ENCODE measurements around the gene CBLN3. TPM values are rescaled to one million over a fixed set of nuclear protein-coding genes. Genes with fewer than 3 reads are reported as not detected.

The CBLN3 gene
- total and polyA plus RNA-seq, 4 donors: 0.07 to 0.79 (median 0.46) TPM

GRCh38 chr14:24407608-24408325 lies 21.7 kb downstream of the CBLN3 start:
- no peaks in the 10 kb centered on the region for H3K27me3 ChIP-seq (ENCODE audit: control insufficient read depth in 4 of 4, insufficient read depth in 4 of 4, low read length in 3 of 4)
- DNase-seq (ENCODE audit: low spot score): no peak
- no peak overlapping the region for H3K9ac ChIP-seq (ENCODE audit: low read depth in 1 of 2, low read length in 2 of 2)
- H3K4me1 ChIP-seq (ENCODE audit: control insufficient read depth in 4 of 4, insufficient read depth in 4 of 4, low read length in 3 of 4): peaks cover 0 to 11% (median 8%) of the 10 kb centered on the region in 4 donors
- H3K27ac ChIP-seq (ENCODE audit: low read depth in 1 of 2, low read length in 2 of 2): no peak overlapping the region
- peaks cover 0 to 7% (median 0%) of the 10 kb centered on the region in 4 donors for H3K36me3 ChIP-seq (ENCODE audit: control insufficient read depth in 4 of 4, insufficient read depth in 3 of 4, low read depth in 1 of 4, low read length in 3 of 4)
- H3K9me3 ChIP-seq (ENCODE audit: control insufficient read depth in 4 of 4, low read length in 3 of 4): no peaks in the 10 kb centered on the region
- TF ChIP-seq HNF4G (IDR thresholded peaks at IDR 0.05) (no peak), FOXA1 (IDR thresholded peaks at IDR 0.05) (no peak), GABPA (IDR thresholded peaks at IDR 0.05 in 1 of 2, conservative IDR thresholded peaks at IDR 0.05 in 1 of 2) (no peak)
- H3K4me3 ChIP-seq (ENCODE audit: low read depth in 1 of 3, low read length in 3 of 3): no peak overlapping the region
- WGBS: 95% methylated on average over 18 of the region's 18 CpGs

- no peak for DNase-seq (ENCODE audit: low spot score)
- Histone ChIP-seq H3K4me1 (ENCODE audit: control insufficient read depth in 4 of 4, insufficient read depth in 4 of 4, low read length in 3 of 4) (peaks cover 0 to 22% (median 13%) of the 10 kb centered on the region in 4 donors), H3K4me3 (ENCODE audit: low read depth in 1 of 3, low read length in 3 of 3) (no peak overlapping the region), H3K27ac (ENCODE audit: low read depth in 1 of 2, low read length in 2 of 2) (no peak overlapping the region), H3K9me3 (ENCODE audit: control insufficient read depth in 4 of 4, low read length in 3 of 4) (no peaks in the 10 kb centered on the region), H3K27me3 (ENCODE audit: control insufficient read depth in 4 of 4, insufficient read depth in 4 of 4, low read length in 3 of 4) (no peaks in the 10 kb centered on the region), H3K9ac (ENCODE audit: low read depth in 1 of 2, low read length in 2 of 2) (no peak overlapping the region), H3K36me3 (ENCODE audit: control insufficient read depth in 4 of 4, insufficient read depth in 3 of 4, low read depth in 1 of 4, low read length in 3 of 4) (peaks cover 0 to 4% (median 0%) of the 10 kb centered on the region in 4 donors)
- 93% methylated on average over 6 of the region's 6 CpGs for WGBS
- TF ChIP-seq RXRA (IDR thresholded peaks at IDR 0.05) (no peak), RAD21 (IDR thresholded peaks at IDR 0.05) (no peak)
These were observed 23.1 kb downstream of the CBLN3 start for GRCh38 chr14:24406416-24406815.

DNA sequence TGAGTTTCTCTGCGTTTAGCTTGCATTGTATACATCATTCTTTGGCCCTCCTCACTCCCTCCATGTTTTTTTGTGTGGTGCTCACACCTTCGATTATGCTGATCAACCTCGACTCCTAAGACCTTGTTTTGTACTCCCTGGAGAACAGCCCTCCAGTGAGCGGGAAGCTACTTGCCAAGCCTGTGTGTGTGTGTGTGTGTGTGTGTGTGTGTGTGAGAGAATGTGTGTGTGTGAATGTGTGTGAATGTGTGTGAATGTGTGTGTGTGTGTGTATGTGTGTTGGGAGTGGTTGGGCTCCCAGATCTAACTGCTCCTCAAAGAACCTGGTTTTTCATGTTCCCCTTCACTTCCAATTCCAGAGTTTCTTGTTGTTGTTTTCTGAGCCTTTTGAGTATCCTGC lies 24.7 kb downstream of the CBLN3 start:
- Histone ChIP-seq H3K27ac (ENCODE audit: low read depth in 1 of 2, low read length in 2 of 2) (no peak overlapping the region), H3K9me3 (ENCODE audit: control insufficient read depth in 4 of 4, low read length in 3 of 4) (no peaks in the 10 kb centered on the region), H3K4me1 (ENCODE audit: control insufficient read depth in 4 of 4, insufficient read depth in 4 of 4, low read length in 3 of 4) (peaks cover 0 to 31% (median 22%) of the 10 kb centered on the region in 4 donors), H3K4me3 (ENCODE audit: low read depth in 1 of 3, low read length in 3 of 3) (no peak overlapping the region), H3K36me3 (ENCODE audit: control insufficient read depth in 4 of 4, insufficient read depth in 3 of 4, low read depth in 1 of 4, low read length in 3 of 4) (peaks cover 0 to 4% (median 0%) of the 10 kb centered on the region in 4 donors), H3K9ac (ENCODE audit: low read depth in 1 of 2, low read length in 2 of 2) (no peak overlapping the region), H3K27me3 (ENCODE audit: control insufficient read depth in 4 of 4, insufficient read depth in 4 of 4, low read length in 3 of 4) (no peaks in the 10 kb centered on the region)
- no peak for TF ChIP-seq GABPA (IDR thresholded peaks at IDR 0.05 in 1 of 2, conservative IDR thresholded peaks at IDR 0.05 in 1 of 2)
- no peak for TF ChIP-seq TAF1 (conservative IDR thresholded peaks at IDR 0.05)
- no peak for TF ChIP-seq SP1 (IDR thresholded peaks at IDR 0.05)
- TF ChIP-seq HNF4A (conservative IDR thresholded peaks at IDR 0.05): no peak
- no peak for TF ChIP-seq RAD21 (IDR thresholded peaks at IDR 0.05)
- TF ChIP-seq, protein P1, sequence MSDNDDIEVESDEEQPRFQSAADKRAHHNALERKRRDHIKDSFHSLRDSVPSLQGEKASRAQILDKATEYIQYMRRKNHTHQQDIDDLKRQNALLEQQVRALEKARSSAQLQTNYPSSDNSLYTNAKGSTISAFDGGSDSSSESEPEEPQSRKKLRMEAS (IDR thresholded peaks at IDR 0.05): no peak
- TF ChIP-seq FOXA2 (IDR thresholded peaks at IDR 0.05): no peak
- DNase-seq (ENCODE audit: low spot score): no peak
- WGBS: 85% methylated on average over 4 of the region's 4 CpGs

- H3K36me3 ChIP-seq (ENCODE audit: control insufficient read depth in 4 of 4, insufficient read depth in 3 of 4, low read depth in 1 of 4, low read length in 3 of 4): no peaks in the 10 kb centered on the region
- H3K4me1 ChIP-seq (ENCODE audit: control insufficient read depth in 4 of 4, insufficient read depth in 4 of 4, low read length in 3 of 4): peaks cover 3 to 39% (median 29%) of the 10 kb centered on the region in 4 donors
- H3K4me3 ChIP-seq (ENCODE audit: low read depth in 1 of 3, low read length in 3 of 3): no peak overlapping the region
- DNase-seq (ENCODE audit: low spot score): no peak
- 79% methylated on average over 7 of the region's 7 CpGs for WGBS
- no peak overlapping the region for H3K9ac ChIP-seq (ENCODE audit: low read depth in 1 of 2, low read length in 2 of 2)
- H3K9me3 ChIP-seq (ENCODE audit: control insufficient read depth in 4 of 4, low read length in 3 of 4): no peaks in the 10 kb centered on the region
- no peaks in the 10 kb centered on the region for H3K27me3 ChIP-seq (ENCODE audit: control insufficient read depth in 4 of 4, insufficient read depth in 4 of 4, low read length in 3 of 4)
- H3K27ac ChIP-seq (ENCODE audit: low read depth in 1 of 2, low read length in 2 of 2): no peak overlapping the region
- no peak for TF ChIP-seq NR2F2 (IDR thresholded peaks at IDR 0.05)
- no peak for TF ChIP-seq YY1 (IDR thresholded peaks at IDR 0.05)
- TF ChIP-seq RAD21 (IDR thresholded peaks at IDR 0.05): no peak
- TF ChIP-seq, protein P2, sequence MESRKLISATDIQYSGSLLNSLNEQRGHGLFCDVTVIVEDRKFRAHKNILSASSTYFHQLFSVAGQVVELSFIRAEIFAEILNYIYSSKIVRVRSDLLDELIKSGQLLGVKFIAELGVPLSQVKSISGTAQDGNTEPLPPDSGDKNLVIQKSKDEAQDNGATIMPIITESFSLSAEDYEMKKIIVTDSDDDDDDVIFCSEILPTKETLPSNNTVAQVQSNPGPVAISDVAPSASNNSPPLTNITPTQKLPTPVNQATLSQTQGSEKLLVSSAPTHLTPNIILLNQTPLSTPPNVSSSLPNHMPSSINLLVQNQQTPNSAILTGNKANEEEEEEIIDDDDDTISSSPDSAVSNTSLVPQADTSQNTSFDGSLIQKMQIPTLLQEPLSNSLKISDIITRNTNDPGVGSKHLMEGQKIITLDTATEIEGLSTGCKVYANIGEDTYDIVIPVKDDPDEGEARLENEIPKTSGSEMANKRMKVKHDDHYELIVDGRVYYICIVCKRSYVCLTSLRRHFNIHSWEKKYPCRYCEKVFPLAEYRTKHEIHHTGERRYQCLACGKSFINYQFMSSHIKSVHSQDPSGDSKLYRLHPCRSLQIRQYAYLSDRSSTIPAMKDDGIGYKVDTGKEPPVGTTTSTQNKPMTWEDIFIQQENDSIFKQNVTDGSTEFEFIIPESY (IDR thresholded peaks at IDR 0.05): no peak
- TF ChIP-seq, protein P1 (IDR thresholded peaks at IDR 0.05): no peak
- no peak for TF ChIP-seq REST (IDR thresholded peaks at IDR 0.05)
- TF ChIP-seq HNF4A (conservative IDR thresholded peaks at IDR 0.05): no peak
- TF ChIP-seq JUND (IDR thresholded peaks at IDR 0.05): no peak
- no peak for TF ChIP-seq FOXA2 (IDR thresholded peaks at IDR 0.05)
- TF ChIP-seq SP1 (IDR thresholded peaks at IDR 0.05): no peak
- TF ChIP-seq, protein P3, sequence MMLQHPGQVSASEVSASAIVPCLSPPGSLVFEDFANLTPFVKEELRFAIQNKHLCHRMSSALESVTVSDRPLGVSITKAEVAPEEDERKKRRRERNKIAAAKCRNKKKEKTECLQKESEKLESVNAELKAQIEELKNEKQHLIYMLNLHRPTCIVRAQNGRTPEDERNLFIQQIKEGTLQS (IDR thresholded peaks at IDR 0.05): no peak
These were observed 26.0 kb downstream of the CBLN3 start for GRCh38 chr14:24403294-24403998.
